ENCODE results near the gene FGD3.

FGD3 gene

DNA sequence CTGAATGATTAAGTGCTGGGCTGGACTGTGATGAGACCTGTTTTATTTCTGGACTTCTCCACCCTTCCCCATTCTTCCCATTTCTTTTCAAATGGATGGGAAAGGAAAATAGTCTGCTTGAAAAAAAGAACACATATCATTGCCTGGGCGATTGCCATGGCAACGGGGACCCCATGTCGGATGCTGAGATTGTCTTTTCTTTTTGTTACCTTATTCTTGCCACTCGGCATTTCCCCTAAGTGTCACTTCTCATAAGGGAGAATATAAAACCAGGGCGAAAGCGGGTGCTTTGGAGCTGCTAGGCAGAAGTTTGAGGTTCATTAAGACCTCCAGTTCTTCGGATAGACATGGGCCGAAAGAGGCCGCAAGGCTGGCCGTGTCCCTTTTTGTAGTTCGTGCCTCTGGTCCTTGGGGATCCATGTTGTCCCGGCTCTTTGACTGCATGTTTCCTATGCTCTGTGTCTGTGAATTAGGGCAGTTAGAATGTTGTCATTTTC, 763 bp downstream of the FGD3 start:
- Histone ChIP-seq H3K27me3 (ENCODE audit: control insufficient read depth, low read length) (peaks cover 37% of the 10 kb centered on the region), H3K27ac (ENCODE audit: low read depth, low read length) (no peak overlapping the region), H4K20me1 (ENCODE audit: control insufficient read depth, insufficient read depth, low read depth, low read length) (no peaks in the 10 kb centered on the region), H3K4me2 (ENCODE audit: low read length) (no peak overlapping the region), H3K79me2 (ENCODE audit: control insufficient read depth, low read length) (no peaks in the 10 kb centered on the region), H3K9me3 (ENCODE audit: control insufficient read depth, insufficient read depth, low read length) (no peaks in the 10 kb centered on the region), H3K9me2 (replicated peaks; ENCODE audit: control insufficient read depth, low read length) (no peaks in the 10 kb centered on the region), H3K4me3 (ENCODE audit: low read length) (no peak overlapping the region), H3K36me3 (ENCODE audit: control insufficient read depth, low read length) (no peaks in the 10 kb centered on the region), H3K4me1 (ENCODE audit: control insufficient read depth, low read length) (no peaks in the 10 kb centered on the region), H3F3A (ENCODE audit: control insufficient read depth, insufficient read depth) (no peaks in the 10 kb centered on the region)
- TF ChIP-seq CTCF (IDR thresholded peaks at IDR 0.05; ENCODE audit: low read depth, low read length, poor library complexity, severe bottlenecking) (no peak), EZH2phosphoT487 (IDR thresholded peaks at IDR 0.05; ENCODE audit: borderline replicate concordance, low read length) (no peak)

GRCh38 chr9:92948632-92949031, 1.3 kb downstream of the FGD3 start:
- Histone ChIP-seq H3K4me3 (ENCODE audit: low read length) (no peak overlapping the region), H3K4me2 (ENCODE audit: low read length) (no peak overlapping the region), H4K20me1 (ENCODE audit: control insufficient read depth, insufficient read depth, low read depth, low read length) (no peaks in the 10 kb centered on the region), H3K9me3 (ENCODE audit: control insufficient read depth, insufficient read depth, low read length) (no peaks in the 10 kb centered on the region), H3K4me1 (ENCODE audit: control insufficient read depth, low read length) (peaks cover 1% of the 10 kb centered on the region; the same call in 1 of the 2 replicates), H3K27ac (ENCODE audit: low read depth, low read length) (no peak overlapping the region), H3K79me2 (ENCODE audit: control insufficient read depth, low read length) (no peaks in the 10 kb centered on the region), H3K9me2 (replicated peaks; ENCODE audit: control insufficient read depth, low read length) (no peaks in the 10 kb centered on the region), H3K27me3 (ENCODE audit: control insufficient read depth, low read length) (peaks cover 40% of the 10 kb centered on the region), H3K36me3 (ENCODE audit: control insufficient read depth, low read length) (no peaks in the 10 kb centered on the region), H3F3A (ENCODE audit: control insufficient read depth, insufficient read depth) (no peaks in the 10 kb centered on the region)
- TF ChIP-seq EZH2phosphoT487 (IDR thresholded peaks at IDR 0.05; ENCODE audit: borderline replicate concordance, low read length) (no peak), CTCF (IDR thresholded peaks at IDR 0.05; ENCODE audit: low read depth, low read length, poor library complexity, severe bottlenecking) (no peak)

- TF ChIP-seq EZH2phosphoT487 (IDR thresholded peaks at IDR 0.05; ENCODE audit: borderline replicate concordance, low read length) (no peak), CTCF (IDR thresholded peaks at IDR 0.05; ENCODE audit: low read depth, low read length, poor library complexity, severe bottlenecking) (no peak)
- H3K79me2 ChIP-seq (ENCODE audit: control insufficient read depth, low read length) = no peaks in the 10 kb centered on the region
- H4K20me1 ChIP-seq (ENCODE audit: control insufficient read depth, insufficient read depth, low read depth, low read length) = no peaks in the 10 kb centered on the region
- H3K9me3 ChIP-seq (ENCODE audit: control insufficient read depth, insufficient read depth, low read length) = no peaks in the 10 kb centered on the region
- H3K4me2 ChIP-seq (ENCODE audit: low read length) = no peak overlapping the region
- H3K4me3 ChIP-seq (ENCODE audit: low read length) = no peak overlapping the region
- H3K27me3 ChIP-seq (ENCODE audit: control insufficient read depth, low read length) = peaks cover 40% of the 10 kb centered on the region
- H3K4me1 ChIP-seq (ENCODE audit: control insufficient read depth, low read length) = peaks cover 9% of the 10 kb centered on the region
- H3K27ac ChIP-seq (ENCODE audit: low read depth, low read length) = no peak overlapping the region
- no peaks in the 10 kb centered on the region for H3F3A ChIP-seq (ENCODE audit: control insufficient read depth, insufficient read depth)
- no peaks in the 10 kb centered on the region for H3K9me2 ChIP-seq (replicated peaks; ENCODE audit: control insufficient read depth, low read length)
- no peaks in the 10 kb centered on the region for H3K36me3 ChIP-seq (ENCODE audit: control insufficient read depth, low read length)
Measured at GRCh38 chr9:92949266-92949982, 2.1 kb downstream of the FGD3 start.
